PC-9 (cell line): Measurements from ENCODE around the gene KLHL42. TPM values are rescaled to one million over a fixed set of nuclear protein-coding genes. Genes with fewer than 3 reads are reported as not detected.

Experiments used
- BruUV-seq: library from RNA; stranded (reverse); fragments of 400-500 nt; replicated peaks from 2 replicates; lab custom pipeline; 2021; lab: Mats Ljungman, UMichigan
- CTCF ChIA-PET: fragments of 300-600 bp; sonication (Branson Sonifier 250); formaldehyde crosslinking; loops from one replicate; lab custom pipeline; 2022; ENCODE audit warnings: antibody characterized with exemption; lab: Charles Lee
- POLR2A ChIA-PET: fragments of 300-600 bp; sonication (Branson Sonifier 250); formaldehyde crosslinking; loops from one replicate; lab custom pipeline; 2022; ENCODE audit warnings: antibody characterized with exemption; ENCODE audit not compliant: unreplicated experiment; lab: Charles Lee
- DNase-seq, 2 experiments: peaks; one replicate each; pipeline versions ENCODE4 v3.0.0 to v3.0.0-alpha.2; 2015 to 2022; ENCODE audit warnings: mixed read lengths in 1 of 2
- H2AFZ ChIP-seq: fragments of 200-600 bp; sonication (generic); 2 replicates; pipeline ENCODE4 v1.8.1; 2017; ENCODE audit warnings: antibody characterized with exemption
- H3F3A ChIP-seq: fragments of 200-600 bp; sonication (generic); 2 replicates; pipeline ENCODE4 v1.8.1; 2017; ENCODE audit warnings: antibody characterized with exemption, mild to moderate bottlenecking, low read depth; ENCODE audit not compliant: insufficient read depth
- H3K27ac ChIP-seq: fragments of 200-600 bp; sonication (generic); 2 replicates; pipeline ENCODE4 v1.6.1; 2016; ENCODE audit warnings: mixed run types
- H3K27me3 ChIP-seq: fragments of 200-600 bp; sonication (generic); 2 replicates; pipeline ENCODE4 v1.6.1; 2016; ENCODE audit warnings: low read depth, mixed run types; ENCODE audit not compliant: insufficient read depth
- H3K36me3 ChIP-seq: fragments of 200-600 bp; sonication (generic); 2 replicates; pipeline ENCODE4 v1.6.1; 2016; ENCODE audit warnings: low read depth, mixed run types
- H3K4me1 ChIP-seq: fragments of 200-600 bp; sonication (generic); replicated peaks from 2 replicates; pipeline ENCODE4 v1.6.1; 2016; ENCODE audit warnings: mixed run types; ENCODE audit not compliant: insufficient read depth
- H3K4me2 ChIP-seq: fragments of 200-600 bp; sonication (generic); 2 replicates; pipeline ENCODE4 v1.6.1; 2017; ENCODE audit warnings: mixed run types
- H3K4me3 ChIP-seq: fragments of 200-600 bp; sonication (generic); 2 replicates; pipeline ENCODE4 v1.6.1; 2016; ENCODE audit warnings: mixed run types
- H3K79me2 ChIP-seq: fragments of 200-600 bp; sonication (generic); 2 replicates; pipeline ENCODE4 v1.6.1; 2017; ENCODE audit warnings: low read depth, mixed run types
- H3K9me2 ChIP-seq: fragments of 200-600 bp; sonication (generic); 2 replicates; pipeline ENCODE4 v1.8.1; 2017; ENCODE audit warnings: mild to moderate bottlenecking; ENCODE audit not compliant: insufficient read depth
- H3K9me3 ChIP-seq: fragments of 200-600 bp; sonication (generic); 2 replicates; pipeline ENCODE4 v1.8.1; 2016; ENCODE audit warnings: low read depth; ENCODE audit not compliant: insufficient read depth
- H4K20me1 ChIP-seq: fragments of 200-600 bp; sonication (generic); 2 replicates; pipeline ENCODE4 v1.8.1; 2017; ENCODE audit not compliant: insufficient read depth
- EZH2 ChIP-seq: fragments of 200-600 bp; sonication (generic); IDR thresholded peaks from 2 replicates; pipeline ENCODE4 v1.8.0; 2017; ENCODE audit warnings: antibody characterized with exemption, low read depth
- intact Hi-C: fragments of 100-400 bp; cut with micrococcal nuclease; formaldehyde crosslinking; loops from one replicate; pipeline ENCODE4 v1.10.0; 2022; ENCODE audit not compliant: unreplicated experiment
- total RNA-seq: library from RNA; stranded (reverse); gene quantifications from 2 replicates; pipeline ENCODE4 v1.2.3, GENCODE V29; 2021
- TF ChIP-seq, protein P1 (sequence below): fragments of 200-600 bp; sonication (generic); conservative IDR thresholded peaks from 2 replicates; pipeline ENCODE4 v1.6.1; 2017; ENCODE audit warnings: mixed run types, antibody characterized with exemption, mild to moderate bottlenecking, moderate library complexity

Gene KLHL42
- total RNA-seq, 1 experiment from 2014 or later = 33.6 TPM

GRCh38 chr12:27787559-27787958 is 7.5 kb downstream of the KLHL42 start:
- peaks cover 5% of the 10 kb centered on the region for H3K36me3 ChIP-seq
- H3K27ac ChIP-seq = no peak overlapping the region
- H3K9me2 ChIP-seq = no peaks in the 10 kb centered on the region
- H3K4me1 ChIP-seq = peaks cover 35% of the 10 kb centered on the region
- POLR2A ChIA-PET = interaction anchor here (0.7 kb wide), 1 partner anchor 1195 kb away, joined by 17 read pairs; no protein-coding TSS in a partner anchor
- H3K4me3 ChIP-seq = no peak overlapping the region
- H2AFZ ChIP-seq = no peak overlapping the region
- no TSS peak for BruUV-seq
- CTCF ChIA-PET = interaction anchor here (0.6 kb wide), 2 partner anchors 55 to 588 kb away, joined by 5 read pairs; no protein-coding TSS in a partner anchor
- H3F3A ChIP-seq = peaks cover 25% of the 10 kb centered on the region
- no peaks in the 10 kb centered on the region; the same call in 1 of the 2 replicates for H4K20me1 ChIP-seq
- TF ChIP-seq, protein P1, sequence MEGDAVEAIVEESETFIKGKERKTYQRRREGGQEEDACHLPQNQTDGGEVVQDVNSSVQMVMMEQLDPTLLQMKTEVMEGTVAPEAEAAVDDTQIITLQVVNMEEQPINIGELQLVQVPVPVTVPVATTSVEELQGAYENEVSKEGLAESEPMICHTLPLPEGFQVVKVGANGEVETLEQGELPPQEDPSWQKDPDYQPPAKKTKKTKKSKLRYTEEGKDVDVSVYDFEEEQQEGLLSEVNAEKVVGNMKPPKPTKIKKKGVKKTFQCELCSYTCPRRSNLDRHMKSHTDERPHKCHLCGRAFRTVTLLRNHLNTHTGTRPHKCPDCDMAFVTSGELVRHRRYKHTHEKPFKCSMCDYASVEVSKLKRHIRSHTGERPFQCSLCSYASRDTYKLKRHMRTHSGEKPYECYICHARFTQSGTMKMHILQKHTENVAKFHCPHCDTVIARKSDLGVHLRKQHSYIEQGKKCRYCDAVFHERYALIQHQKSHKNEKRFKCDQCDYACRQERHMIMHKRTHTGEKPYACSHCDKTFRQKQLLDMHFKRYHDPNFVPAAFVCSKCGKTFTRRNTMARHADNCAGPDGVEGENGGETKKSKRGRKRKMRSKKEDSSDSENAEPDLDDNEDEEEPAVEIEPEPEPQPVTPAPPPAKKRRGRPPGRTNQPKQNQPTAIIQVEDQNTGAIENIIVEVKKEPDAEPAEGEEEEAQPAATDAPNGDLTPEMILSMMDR = no peak
- TF ChIP-seq EZH2 = no peak
- H3K9me3 ChIP-seq = no peaks in the 10 kb centered on the region
- H3K79me2 ChIP-seq = peaks cover 84% of the 10 kb centered on the region
- H3K27me3 ChIP-seq = no peaks in the 10 kb centered on the region
- intact Hi-C loops = no loop called here
- DNase-seq = no peak
- H3K4me2 ChIP-seq = no peak overlapping the region

GRCh38 chr12:27790179-27790578 is 10.1 kb downstream of the KLHL42 start:
- H3K9me2 ChIP-seq = no peaks in the 10 kb centered on the region
- TF ChIP-seq EZH2 = no peak
- TF ChIP-seq, protein P1 = no peak
- H3K4me3 ChIP-seq = no peak overlapping the region
- intact Hi-C loops = no loop called here
- peaks cover 17% of the 10 kb centered on the region for H3F3A ChIP-seq
- peaks cover 11% of the 10 kb centered on the region; the same call in 1 of the 2 replicates for H3K36me3 ChIP-seq
- peaks cover 58% of the 10 kb centered on the region for H3K79me2 ChIP-seq
- no peaks in the 10 kb centered on the region for H3K27me3 ChIP-seq
- ChIA-PET POLR2A (no interaction called here), CTCF (no interaction called here)
- H4K20me1 ChIP-seq = no peaks in the 10 kb centered on the region; the same call in 1 of the 2 replicates
- DNase-seq = no peak
- H2AFZ ChIP-seq = no peak overlapping the region
- BruUV-seq = no TSS peak
- no peak overlapping the region for H3K4me2 ChIP-seq
- no peaks in the 10 kb centered on the region for H3K9me3 ChIP-seq
- peaks cover 18% of the 10 kb centered on the region for H3K4me1 ChIP-seq
- no peak overlapping the region for H3K27ac ChIP-seq

DNA sequence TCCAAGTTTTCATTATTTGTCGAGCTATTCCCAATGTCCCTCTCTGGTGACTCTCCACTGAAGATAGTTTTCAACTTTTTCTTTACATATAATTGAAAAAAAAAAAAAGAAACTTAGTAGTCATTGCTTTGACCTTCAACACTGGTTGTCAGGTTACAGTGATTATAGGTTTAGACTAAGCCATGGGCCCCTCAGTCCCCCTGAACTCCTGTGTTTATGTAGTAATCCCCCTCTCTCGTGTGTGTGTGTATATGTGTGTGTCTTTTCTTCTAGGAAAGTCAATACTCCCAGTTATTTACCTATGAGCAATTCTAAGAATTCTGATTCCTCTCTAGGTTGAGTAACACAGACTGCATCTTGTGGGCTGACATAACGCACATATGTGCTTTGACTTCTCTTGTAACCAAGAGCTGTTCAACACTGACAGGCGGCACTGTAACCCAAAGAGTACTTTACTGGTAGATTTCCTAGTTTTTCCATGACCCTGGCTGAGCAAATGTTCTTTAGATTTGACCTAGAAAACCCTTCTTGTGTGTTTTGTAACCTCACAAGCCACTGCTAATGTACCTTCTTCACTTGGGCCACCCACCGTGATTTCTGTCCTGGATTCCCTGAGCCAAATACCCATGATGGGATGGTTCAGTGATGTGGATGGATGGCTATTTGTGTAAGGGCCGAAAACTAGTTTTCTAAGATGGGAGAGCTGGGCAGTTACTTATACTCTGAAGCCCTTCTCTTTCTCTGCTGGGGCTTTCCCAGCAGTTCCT is 15.0 kb downstream of the KLHL42 start:
- no TSS peak for BruUV-seq
- Histone ChIP-seq H3K79me2 (peaks cover 14% of the 10 kb centered on the region), H3K4me3 (no peak overlapping the region), H4K20me1 (no peaks in the 10 kb centered on the region; the same call in 1 of the 2 replicates), H3K9me3 (no peaks in the 10 kb centered on the region), H3K36me3 (peaks cover 28% of the 10 kb centered on the region), H3K4me2 (no peak overlapping the region), H3K27ac (no peak overlapping the region), H2AFZ (no peak overlapping the region), H3K27me3 (no peaks in the 10 kb centered on the region), H3K9me2 (no peaks in the 10 kb centered on the region), H3F3A (no peaks in the 10 kb centered on the region), H3K4me1 (no peaks in the 10 kb centered on the region)
- TF ChIP-seq EZH2 = no peak
- TF ChIP-seq, protein P1 = no peak
- intact Hi-C loops = no loop called here
- ChIA-PET CTCF (no interaction called here), POLR2A (interaction anchor here (0.6 kb wide), 1 partner anchor 272 kb away, joined by 3 read pairs; no protein-coding TSS in a partner anchor)
- DNase-seq = no peak
